PC-3 (cell line): ENCODE measurements around the gene IRAK1. TPM values are rescaled to one million over a fixed set of nuclear protein-coding genes. Genes with fewer than 3 reads are reported as not detected.
A peak's percentile ranks its signal among the peaks of the same experiment; 100 is the strongest.

Experiments used
- ATAC-seq: fragments of 200-7000 bp; cut with Tn5 transposase; 2 replicates; pipeline ENCODE4 v1.9.1; 2020; ENCODE audit warnings: mild to moderate bottlenecking, moderate library complexity
- BruUV-seq: library from RNA; stranded (reverse); fragments of 400-500 nt; replicated peaks from 2 replicates; lab custom pipeline; 2021; lab: Mats Ljungman, UMichigan
- CTCF ChIA-PET: fragments of 300-600 bp; sonication (Branson Sonifier 250); formaldehyde crosslinking; loops from one replicate; lab custom pipeline; 2022; ENCODE audit warnings: antibody characterized with exemption; lab: Charles Lee
- POLR2A ChIA-PET: fragments of 300-600 bp; sonication (Branson Sonifier 250); formaldehyde crosslinking; loops from one replicate; lab custom pipeline; 2022; ENCODE audit warnings: antibody characterized with exemption; ENCODE audit not compliant: unreplicated experiment; lab: Charles Lee
- DNase-seq: peaks from one replicate; pipeline ENCODE4 v3.0.0-alpha.2; 2015
- H2AFZ ChIP-seq: fragments of 300-600 bp; sonication (generic); 2 replicates; pipeline ENCODE4 v1.6.0; 2016; ENCODE audit warnings: antibody characterized with exemption, low read length
- H3F3A ChIP-seq: fragments of 300-600 bp; sonication (generic); one replicate; pipeline ENCODE4 v1.6.0; 2017; ENCODE audit warnings: antibody characterized with exemption, low read length, control low read depth, mild to moderate bottlenecking; ENCODE audit not compliant: unreplicated experiment
- H3K27ac ChIP-seq: fragments of 300-600 bp; sonication (generic); 2 replicates; pipeline ENCODE4 v1.5.1; 2016; ENCODE audit warnings: mild to moderate bottlenecking, low read length
- H3K27me3 ChIP-seq: fragments of 300-600 bp; sonication (generic); 2 replicates; pipeline ENCODE4 v1.6.1; 2016; ENCODE audit warnings: low read length, mixed read lengths
- H3K36me3 ChIP-seq: fragments of 300-600 bp; sonication (generic); 2 replicates; pipeline ENCODE4 v1.6.1; 2016; ENCODE audit warnings: low read depth, mixed run types, low read length, mixed read lengths
- H3K4me1 ChIP-seq: fragments of 300-600 bp; sonication (generic); 2 replicates; pipeline ENCODE4 v1.5.1; 2016; ENCODE audit warnings: low read length; ENCODE audit not compliant: insufficient read depth
- H3K4me2 ChIP-seq: fragments of 300-600 bp; sonication (generic); 2 replicates; pipeline ENCODE4 v1.6.0; 2016; ENCODE audit warnings: low read length
- H3K4me3 ChIP-seq: fragments of 300-600 bp; sonication (generic); 2 replicates; pipeline ENCODE4 v1.5.1; 2016; ENCODE audit warnings: mild to moderate bottlenecking, low read length, mixed read lengths
- H3K79me2 ChIP-seq: fragments of 300-600 bp; sonication (generic); 2 replicates; pipeline ENCODE4 v1.6.1; 2017; ENCODE audit warnings: low read length, mixed read lengths
- H3K9ac ChIP-seq: fragments of 300-600 bp; sonication (generic); 2 replicates; pipeline ENCODE4 v1.6.0; 2016; ENCODE audit warnings: mild to moderate bottlenecking, low read length
- H3K9me2 ChIP-seq: fragments of 300-600 bp; sonication (generic); replicated peaks from 2 replicates; pipeline ENCODE4 v1.6.1; 2016; ENCODE audit warnings: mixed run types, low read length, mixed read lengths
- H3K9me3 ChIP-seq: fragments of 300-600 bp; sonication (generic); 2 replicates; pipeline ENCODE4 v1.6.1; 2016; ENCODE audit warnings: low read length, mixed read lengths
- H4K20me1 ChIP-seq: fragments of 300-600 bp; sonication (generic); 2 replicates; pipeline ENCODE4 v1.6.1; 2016; ENCODE audit warnings: low read length, mixed read lengths
- CTCF ChIP-seq: fragments of 300-600 bp; sonication (generic); conservative IDR thresholded peaks from 2 replicates; pipeline ENCODE4 v1.5.1; 2017; ENCODE audit warnings: antibody characterized with exemption, low read depth, mild to moderate bottlenecking, low read length
- EZH2 ChIP-seq: fragments of 300-600 bp; sonication (generic); IDR thresholded peaks from one replicate; pipeline ENCODE4 v1.6.1; 2017; ENCODE audit warnings: antibody characterized with exemption, mild to moderate bottlenecking, low read length; ENCODE audit not compliant: unreplicated experiment
- EZH2phosphoT487 ChIP-seq: fragments of 300-600 bp; sonication (generic); IDR thresholded peaks from 2 replicates; pipeline ENCODE4 v1.6.1; 2018; ENCODE audit warnings: mild to moderate bottlenecking, antibody characterized with exemption, low read length, borderline replicate concordance
- intact Hi-C: fragments of 100-400 bp; cut with micrococcal nuclease; formaldehyde crosslinking; loops from 2 replicates; pipeline ENCODE4 v1.9.0; 2023
- total RNA-seq: library from RNA; depleted of rRNA; stranded (reverse); fragments of >200 nt; gene quantifications from 2 replicates; pipeline ENCODE4 v1.2.3, GENCODE V29; 2014

The IRAK1 gene
- total RNA-seq, 1 experiment from 2014 or later: 366 TPM

- 0 out of 2 replicates have a peak, but pooled peaks cover 3% of the 10 kb centered on the region for H3K79me2 ChIP-seq
- CTCF ChIA-PET: no interaction called here
These were observed 12.5 kb upstream of the IRAK1 start for GRCh38 chrX:154032160-154032559.

GRCh38 chrX:154030715-154031305 lies 11.1 kb upstream of the IRAK1 start:
- POLR2A ChIA-PET: no interaction called here
- intact Hi-C loops: no loop called here
- H4K20me1 ChIP-seq: no peaks in the 10 kb centered on the region
- no peak overlapping the region for H3K27ac ChIP-seq
- H3K9me3 ChIP-seq: no peaks in the 10 kb centered on the region
- no peaks in the 10 kb centered on the region for H3F3A ChIP-seq
- no peaks in the 10 kb centered on the region for H3K4me1 ChIP-seq
- TSS peak; percentile 21 for BruUV-seq
- no peak overlapping the region for H3K4me2 ChIP-seq
- H3K9me2 ChIP-seq: no peaks in the 10 kb centered on the region
- H3K9ac ChIP-seq: no peak overlapping the region
- peaks cover 2% of the 10 kb centered on the region; the same call in 1 of the 2 replicates for H3K36me3 ChIP-seq
- DNase-seq (no peak), ATAC-seq (no peak)
- H3K27me3 ChIP-seq: no peaks in the 10 kb centered on the region
- CTCF ChIA-PET: no interaction called here
- no peak overlapping the region for H3K4me3 ChIP-seq
- H2AFZ ChIP-seq: no peak overlapping the region
- no peak for TF ChIP-seq EZH2
- TF ChIP-seq CTCF: no peak
- no peak for TF ChIP-seq EZH2phosphoT487
- H3K79me2 ChIP-seq: 0 out of 2 replicates have a peak, but pooled peaks cover 3% of the 10 kb centered on the region

More at GRCh38 chrX:154032160-154032559, 12.5 kb upstream of the IRAK1 start:
- H3K4me1 ChIP-seq: no peaks in the 10 kb centered on the region
- H3F3A ChIP-seq: no peaks in the 10 kb centered on the region
- H3K9ac ChIP-seq: no peak overlapping the region
- no peak overlapping the region for H3K4me3 ChIP-seq
- H3K27me3 ChIP-seq: no peaks in the 10 kb centered on the region
- H4K20me1 ChIP-seq: no peaks in the 10 kb centered on the region
- no peak overlapping the region for H3K4me2 ChIP-seq
- POLR2A ChIA-PET: no interaction called here
- H2AFZ ChIP-seq: no peak overlapping the region
- intact Hi-C loops: no loop called here
- H3K9me3 ChIP-seq: no peaks in the 10 kb centered on the region
- H3K36me3 ChIP-seq: peaks cover 2% of the 10 kb centered on the region; the same call in 1 of the 2 replicates
- ATAC-seq (no peak), DNase-seq (no peak)
- BruUV-seq: no TSS peak
- H3K9me2 ChIP-seq: no peaks in the 10 kb centered on the region
- no peak overlapping the region for H3K27ac ChIP-seq
- TF ChIP-seq EZH2phosphoT487 (no peak), EZH2 (no peak), CTCF (no peak)

- TF ChIP-seq EZH2 (no peak), CTCF (no peak), EZH2phosphoT487 (no peak)
- DNase-seq (no peak), ATAC-seq (no peak)
- H3K27me3 ChIP-seq: no peaks in the 10 kb centered on the region
- H3K4me1 ChIP-seq: no peaks in the 10 kb centered on the region
- H3K79me2 ChIP-seq: 0 out of 2 replicates have a peak, but pooled peaks cover 3% of the 10 kb centered on the region
- CTCF ChIA-PET: no interaction called here
- peaks cover 2% of the 10 kb centered on the region; the same call in 1 of the 2 replicates for H3K36me3 ChIP-seq
- H4K20me1 ChIP-seq: no peaks in the 10 kb centered on the region
- no peak overlapping the region for H2AFZ ChIP-seq
- no peaks in the 10 kb centered on the region for H3K9me2 ChIP-seq
- no peak overlapping the region for H3K4me2 ChIP-seq
- H3K4me3 ChIP-seq: no peak overlapping the region
- H3K9me3 ChIP-seq: no peaks in the 10 kb centered on the region
- intact Hi-C loops: no loop called here
- no peaks in the 10 kb centered on the region for H3F3A ChIP-seq
- H3K9ac ChIP-seq: no peak overlapping the region
- POLR2A ChIA-PET: no interaction called here
- no peak overlapping the region for H3K27ac ChIP-seq
- BruUV-seq: no TSS peak
These were observed 10.6 kb upstream of the IRAK1 start for GRCh38 chrX:154030266-154030665.
